Chondrocyte (in vitro differentiated cells): Measurements from ENCODE around the gene LRRC73. TPM values are rescaled to one million over a fixed set of nuclear protein-coding genes. Genes with fewer than 3 reads are reported as not detected.
"Not testable (repeated sequence)": the region's sequence is repeated elsewhere in the genome, so short reads cannot be mapped to it uniquely, and the experiment has no call there.

Source experiments
- DNase-seq: peaks from one replicate; pipeline ENCODE4 v3.0.0; 2021; ENCODE audit warnings: mixed read lengths, low spot score
- H3K27ac Mint-ChIP-seq: one replicate; pipeline ENCODE4 v1.8.0; 2021; ENCODE audit warnings: mild to moderate bottlenecking, moderate library complexity, mixed read lengths; ENCODE audit not compliant: unreplicated experiment
- H3K27me3 Mint-ChIP-seq: 2 replicates; pipeline ENCODE4 v1.8.0; 2021; ENCODE audit warnings: low read depth, mixed read lengths
- H3K36me3 Mint-ChIP-seq: 2 replicates; pipeline ENCODE4 v1.8.0; 2021; ENCODE audit warnings: low read depth, mixed read lengths
- H3K4me1 Mint-ChIP-seq: 2 replicates; pipeline ENCODE4 v1.8.0; 2021; ENCODE audit warnings: low read depth, mild to moderate bottlenecking, mixed read lengths
- H3K4me3 Mint-ChIP-seq: one replicate; pipeline ENCODE4 v1.8.0; 2021; ENCODE audit warnings: mild to moderate bottlenecking, moderate library complexity, mixed read lengths; ENCODE audit not compliant: unreplicated experiment
- H3K9me3 Mint-ChIP-seq: 2 replicates; pipeline ENCODE4 v1.8.0; 2021; ENCODE audit warnings: low read depth, mixed read lengths
- total RNA-seq: library from RNA; stranded (reverse); gene quantifications from 3 replicates; pipeline ENCODE4 v1.2.1, GENCODE V29; 2021
- TF ChIP-seq, protein P1 (sequence below): fragments of 200-600 bp; sonication (generic); IDR thresholded peaks from 2 replicates; pipeline ENCODE4 v1.5.0; 2021; ENCODE audit warnings: antibody characterized with exemption, mild to moderate bottlenecking, moderate library complexity

The LRRC73 gene
- total RNA-seq, 1 donor from 2014 or later: 0.62 TPM

DNA sequence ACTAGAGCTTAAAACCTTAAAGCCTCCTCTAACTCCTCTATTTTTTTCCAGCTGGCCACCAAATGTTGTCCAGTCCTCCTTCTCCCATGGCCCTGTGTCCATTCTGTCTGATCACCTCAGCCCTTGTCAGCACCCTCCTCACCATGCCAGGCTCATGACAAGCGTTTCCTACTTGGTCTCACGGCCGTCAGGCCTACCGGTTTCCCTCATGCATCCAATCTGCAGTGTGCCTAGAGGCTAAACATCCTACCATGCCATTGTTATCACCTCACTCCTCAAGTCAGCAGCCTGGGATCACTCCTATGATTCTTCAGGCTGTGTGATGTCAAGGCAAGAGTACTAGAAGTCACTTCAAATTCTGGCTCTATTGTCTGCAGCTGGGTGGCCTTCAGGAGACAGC lies 42.4 kb downstream of the LRRC73 start:
- no peaks in the 10 kb centered on the region for H3K36me3 Mint-ChIP-seq
- H3K27ac Mint-ChIP-seq: no peak overlapping the region
- DNase-seq: no peak

DNA sequence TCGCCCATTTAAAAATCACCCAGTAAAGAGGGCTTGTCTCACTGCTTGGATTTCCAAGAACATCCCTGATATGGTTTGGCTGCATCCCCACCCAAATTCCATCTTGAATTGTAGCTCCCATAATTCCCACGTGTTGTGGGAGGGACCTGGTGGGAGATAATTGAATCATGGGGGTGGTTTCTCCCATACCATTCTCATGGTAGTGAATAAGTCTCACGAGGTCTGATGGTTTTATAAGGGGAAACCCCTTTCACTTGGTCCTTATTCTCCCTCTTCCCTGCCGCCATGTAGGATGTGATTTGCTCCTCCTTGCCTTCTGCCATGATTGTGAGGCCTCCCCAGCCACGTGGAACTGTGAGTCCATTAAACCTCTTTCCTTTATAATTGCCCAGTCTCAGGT lies 42.9 kb downstream of the LRRC73 start:
- peaks cover 25% of the 10 kb centered on the region for H3K27me3 Mint-ChIP-seq
- H3K27ac Mint-ChIP-seq: not testable (repeated sequence)

More for the DNA sequence above, 42.4 kb downstream of the LRRC73 start:
- Mint-ChIP-seq H3K4me3 (no peak overlapping the region), H3K4me1 (no peaks in the 10 kb centered on the region), H3K9me3 (no peaks in the 10 kb centered on the region), H3K27me3 (peaks cover 20% of the 10 kb centered on the region)
- TF ChIP-seq, protein P1, sequence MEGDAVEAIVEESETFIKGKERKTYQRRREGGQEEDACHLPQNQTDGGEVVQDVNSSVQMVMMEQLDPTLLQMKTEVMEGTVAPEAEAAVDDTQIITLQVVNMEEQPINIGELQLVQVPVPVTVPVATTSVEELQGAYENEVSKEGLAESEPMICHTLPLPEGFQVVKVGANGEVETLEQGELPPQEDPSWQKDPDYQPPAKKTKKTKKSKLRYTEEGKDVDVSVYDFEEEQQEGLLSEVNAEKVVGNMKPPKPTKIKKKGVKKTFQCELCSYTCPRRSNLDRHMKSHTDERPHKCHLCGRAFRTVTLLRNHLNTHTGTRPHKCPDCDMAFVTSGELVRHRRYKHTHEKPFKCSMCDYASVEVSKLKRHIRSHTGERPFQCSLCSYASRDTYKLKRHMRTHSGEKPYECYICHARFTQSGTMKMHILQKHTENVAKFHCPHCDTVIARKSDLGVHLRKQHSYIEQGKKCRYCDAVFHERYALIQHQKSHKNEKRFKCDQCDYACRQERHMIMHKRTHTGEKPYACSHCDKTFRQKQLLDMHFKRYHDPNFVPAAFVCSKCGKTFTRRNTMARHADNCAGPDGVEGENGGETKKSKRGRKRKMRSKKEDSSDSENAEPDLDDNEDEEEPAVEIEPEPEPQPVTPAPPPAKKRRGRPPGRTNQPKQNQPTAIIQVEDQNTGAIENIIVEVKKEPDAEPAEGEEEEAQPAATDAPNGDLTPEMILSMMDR: no peak

DNA sequence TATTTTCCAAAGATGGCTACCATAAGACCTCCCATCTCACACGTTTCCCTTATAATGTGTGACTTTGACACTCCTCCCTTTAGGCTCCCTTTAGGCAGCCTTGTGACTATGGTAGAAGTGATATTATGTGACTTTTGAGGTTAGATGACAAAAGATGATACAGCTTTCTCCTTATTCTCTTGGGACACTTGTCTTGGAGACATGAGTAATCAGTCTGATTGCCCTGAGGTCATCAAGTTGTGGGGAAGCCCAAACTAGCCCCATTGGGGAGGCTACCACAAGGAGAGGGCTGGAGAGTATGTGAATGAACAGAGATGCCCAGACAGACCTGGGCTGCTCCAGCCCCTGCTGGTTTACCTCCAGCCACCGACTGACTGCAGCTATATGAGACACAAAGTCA lies 44.2 kb downstream of the LRRC73 start:
- TF ChIP-seq, protein P1: no peak
- no peak for DNase-seq
- Mint-ChIP-seq H3K36me3 (no peaks in the 10 kb centered on the region), H3K27me3 (peaks cover 27% of the 10 kb centered on the region), H3K4me1 (no peaks in the 10 kb centered on the region), H3K4me3 (no peak overlapping the region), H3K9me3 (no peaks in the 10 kb centered on the region), H3K27ac (no peak overlapping the region)

More for the DNA sequence above, 42.9 kb downstream of the LRRC73 start:
- not testable (repeated sequence) for H3K36me3 Mint-ChIP-seq, H3K9me3 Mint-ChIP-seq, DNase-seq, H3K4me3 Mint-ChIP-seq, H3K4me1 Mint-ChIP-seq

DNA sequence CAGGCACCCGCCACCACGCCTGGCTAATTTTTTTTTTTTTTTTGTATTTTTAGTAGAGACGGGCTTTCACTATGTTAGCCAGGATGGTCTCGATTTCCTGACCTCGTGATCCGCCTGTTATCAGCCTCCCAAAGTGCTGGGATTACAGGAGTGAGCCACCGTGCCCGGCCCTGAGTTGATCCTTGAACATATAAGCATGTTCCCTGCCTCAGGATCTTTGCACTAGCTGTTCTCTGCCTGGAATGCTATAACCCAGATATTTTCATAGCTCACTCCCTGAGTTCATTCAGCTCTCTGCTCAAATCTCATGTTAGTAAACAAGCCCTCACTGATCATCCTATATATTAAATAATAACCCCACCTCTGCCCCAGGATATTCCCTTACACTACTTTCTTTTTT lies 45.8 kb downstream of the LRRC73 start:
- DNase-seq: no peak
- no peaks in the 10 kb centered on the region for H3K36me3 Mint-ChIP-seq
- TF ChIP-seq, protein P1: no peak
- H3K4me3 Mint-ChIP-seq: no peak overlapping the region
- no peaks in the 10 kb centered on the region for H3K4me1 Mint-ChIP-seq
- H3K27ac Mint-ChIP-seq: no peak overlapping the region
- H3K27me3 Mint-ChIP-seq: peaks cover 28% of the 10 kb centered on the region
- no peaks in the 10 kb centered on the region for H3K9me3 Mint-ChIP-seq

DNA sequence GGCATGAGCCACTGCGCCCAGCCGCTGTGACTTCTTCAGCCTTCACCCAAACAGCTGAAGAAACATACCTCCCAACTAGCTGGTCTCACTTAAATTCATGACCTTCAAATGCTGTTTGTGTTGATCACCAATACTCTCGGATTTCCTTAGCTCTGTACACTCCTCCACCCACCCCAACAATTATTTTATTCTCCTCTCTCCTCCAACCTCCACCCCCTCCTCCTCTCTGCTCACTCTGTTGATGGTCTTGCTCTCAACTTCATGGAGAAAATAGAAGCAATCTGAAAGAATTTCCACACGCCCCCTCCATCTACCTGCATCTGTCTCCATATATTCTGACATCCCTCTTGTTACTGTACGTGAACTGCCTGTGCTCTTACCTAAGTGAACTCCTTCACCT lies 48.2 kb downstream of the LRRC73 start:
- Mint-ChIP-seq H3K4me1 (peaks cover under 1% of the 10 kb centered on the region), H3K4me3 (no peak overlapping the region), H3K36me3 (no peaks in the 10 kb centered on the region), H3K27ac (no peak overlapping the region), H3K27me3 (peaks cover 24% of the 10 kb centered on the region), H3K9me3 (no peaks in the 10 kb centered on the region)
- DNase-seq: no peak
- TF ChIP-seq, protein P1: no peak

DNA sequence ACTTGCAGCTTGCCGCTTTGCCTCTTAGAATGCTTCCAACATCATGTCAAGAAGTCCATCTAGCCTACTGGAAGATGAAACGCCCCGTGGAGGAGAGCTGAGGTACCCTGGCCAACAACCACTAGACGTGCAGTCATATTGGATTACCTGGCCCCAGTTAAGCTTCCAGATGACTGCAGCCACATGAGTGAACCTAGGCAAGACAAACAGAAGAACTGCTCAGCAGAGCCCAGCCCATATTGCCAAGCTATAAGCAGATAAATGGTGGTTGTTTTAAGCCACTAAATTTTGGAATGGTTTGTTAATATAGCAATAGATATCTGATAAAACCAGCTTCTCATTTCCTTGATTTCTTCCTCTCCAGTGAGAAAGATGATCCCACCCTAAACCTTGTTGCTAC lies 50.1 kb downstream of the LRRC73 start:
- Mint-ChIP-seq H3K4me3 (no peak overlapping the region), H3K27me3 (peaks cover 37% of the 10 kb centered on the region), H3K9me3 (no peaks in the 10 kb centered on the region), H3K27ac (no peak overlapping the region), H3K36me3 (no peaks in the 10 kb centered on the region), H3K4me1 (peaks cover 12% of the 10 kb centered on the region)
- DNase-seq: no peak
- TF ChIP-seq, protein P1: no peak
